ENCODE results near the gene SPRR5.

GRCh38 chr1:152977614-152978013 is 30.6 kb downstream of the SPRR5 start:
- no peak for TF ChIP-seq POLR2A (IDR thresholded peaks at IDR 0.05)
- no peak for TF ChIP-seq CTCF (IDR thresholded peaks at IDR 0.05)

All from heart left ventricle (tissue), 13 donors.